Colon (tissue), 2 donors: ENCODE measurements around the gene MEX3A.
"Not testable (repeated sequence)": the region's sequence is repeated elsewhere in the genome, so short reads cannot be mapped to it uniquely, and the experiment has no call there.

ENCODE experiments used
- FAIRE-seq: peaks from 2 replicates; lab custom pipeline; 2012; peaks lifted over from hg19 to GRCh38; lab: Jason Lieb, UNC
- donor health status: control.
- donor health status: control.

MEX3A gene

GRCh38 chr1:156078728-156079127 lies 3.5 kb downstream of the MEX3A start:
- no peak for FAIRE-seq

- no peak for FAIRE-seq
Observed at GRCh38 chr1:156077430-156077760, 4.9 kb downstream of the MEX3A start.

GRCh38 chr1:156076609-156077429 lies 5.4 kb downstream of the MEX3A start:
- no peak for FAIRE-seq

GRCh38 chr1:156075775-156076204 lies 6.5 kb downstream of the MEX3A start:
- FAIRE-seq: no peak

GRCh38 chr1:156075162-156075561 lies 7.1 kb downstream of the MEX3A start:
- no peak for FAIRE-seq

GRCh38 chr1:156074661-156075060 lies 7.6 kb downstream of the MEX3A start:
- no peak for FAIRE-seq

- no peak for FAIRE-seq
Observed at GRCh38 chr1:156073740-156074139, 8.5 kb downstream of the MEX3A start.

- no peak for FAIRE-seq
Observed at GRCh38 chr1:156073110-156073687, 9.1 kb downstream of the MEX3A start.

- FAIRE-seq: no peak
Observed at GRCh38 chr1:156072251-156072650, 10.0 kb downstream of the MEX3A start.

- not testable (repeated sequence) for FAIRE-seq
Observed at GRCh38 chr1:156071332-156071816, 10.9 kb downstream of the MEX3A start.

GRCh38 chr1:156070548-156070947 lies 11.7 kb downstream of the MEX3A start:
- no peak for FAIRE-seq

GRCh38 chr1:156069490-156070455 lies 12.5 kb downstream of the MEX3A start:
- FAIRE-seq: no peak

GRCh38 chr1:156067262-156067661 lies 15.0 kb downstream of the MEX3A start:
- no peak for FAIRE-seq

- FAIRE-seq: no peak
Observed at GRCh38 chr1:156065871-156066270, 16.4 kb downstream of the MEX3A start.

- FAIRE-seq: no peak
Observed at GRCh38 chr1:156065212-156065611, 17.1 kb downstream of the MEX3A start.

GRCh38 chr1:156064615-156065014 lies 17.6 kb downstream of the MEX3A start:
- no peak for FAIRE-seq

GRCh38 chr1:156063997-156064285 lies 18.3 kb downstream of the MEX3A start:
- FAIRE-seq: no peak

- FAIRE-seq: no peak
Observed at GRCh38 chr1:156062189-156062588, 20.1 kb downstream of the MEX3A start.

GRCh38 chr1:156060937-156061636 lies 21.2 kb downstream of the MEX3A start, which contains the start of gene RAB25:
RAB25 (plus strand) TSS chr1:156061160; CDS start chr1:156061401, 241 bp downstream.
- FAIRE-seq: no peak

GRCh38 chr1:156056326-156056849 lies 25.9 kb downstream of the MEX3A start:
- no peak for FAIRE-seq

GRCh38 chr1:156055281-156056048 lies 26.8 kb downstream of the MEX3A start:
- no peak for FAIRE-seq
